ENCODE results near the gene LDOC1.

- TF ChIP-seq CTCF (IDR thresholded peaks at IDR 0.05), result no peak
- TF ChIP-seq POLR2A (IDR thresholded peaks at IDR 0.05), result no peak
- TF ChIP-seq POLR2AphosphoS5 (IDR thresholded peaks at IDR 0.05; ENCODE audit: insufficient read depth in 1 of 2, low read depth in 1 of 2), result no peak
These were observed 25.0 kb upstream of the LDOC1 start for GRCh38 chrX:141201962-141202361.

Measured in vagina (tissue), 2 donors.